NOMO-1 treated with DMSO at 0.1 percent for 48 hours (cell line): ENCODE data around the gene USP24.

Experiments used
- DNase-seq: peaks from one replicate; lab custom pipeline; 2025; ENCODE audit not compliant: unreplicated experiment; lab: John Stamatoyannopoulos, UW

USP24 gene

GRCh38 chr1:55055084-55055882, 159.9 kb downstream of the USP24 start:
- no peak for DNase-seq

- no peak for DNase-seq
Observed at GRCh38 chr1:55054396-55054795, 160.8 kb downstream of the USP24 start.

DNA sequence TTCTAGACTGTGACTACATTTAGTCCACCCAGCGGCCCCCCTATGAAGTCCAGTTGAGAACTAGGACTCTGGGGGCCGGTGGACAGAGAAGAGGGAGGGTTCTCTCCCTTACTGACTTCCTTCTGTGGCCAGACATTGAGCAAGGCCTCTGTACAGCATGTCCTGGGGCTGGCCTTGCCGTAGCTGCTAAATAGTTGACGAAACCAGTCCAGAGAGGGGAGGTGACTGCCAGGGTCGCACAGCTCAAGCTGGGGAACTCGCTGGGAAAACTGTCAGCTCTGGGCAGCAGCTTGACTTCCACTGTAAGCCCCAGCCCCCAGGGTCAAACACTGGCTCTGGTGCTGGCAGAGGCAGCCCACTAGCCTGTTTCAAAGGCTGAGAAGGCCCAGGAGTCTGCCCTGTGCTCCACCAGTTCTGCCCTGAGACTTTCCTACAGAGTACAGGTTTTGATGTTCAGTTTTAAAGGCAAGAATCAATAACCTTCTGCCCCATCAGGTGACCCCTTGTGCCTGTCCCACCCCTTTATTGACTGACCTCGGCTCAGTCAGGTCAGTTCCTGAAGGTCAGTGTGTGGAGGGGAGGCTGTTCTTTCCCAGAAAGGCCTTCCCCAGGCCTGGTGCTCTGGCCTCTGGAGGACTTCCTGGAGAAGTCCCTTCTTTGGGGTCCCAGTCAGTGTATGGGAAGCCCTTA, 161.8 kb downstream of the USP24 start:
- no peak for DNase-seq

- no peak for DNase-seq
Observed at GRCh38 chr1:55052221-55053142, 162.7 kb downstream of the USP24 start.

- no peak for DNase-seq
Observed at GRCh38 chr1:55051621-55052020, 163.5 kb downstream of the USP24 start.

- no peak for DNase-seq
Observed at GRCh38 chr1:55051169-55051568, 164.0 kb downstream of the USP24 start.

- no peak for DNase-seq
Observed at GRCh38 chr1:55050283-55050682, 164.9 kb downstream of the USP24 start.

- DNase-seq: no peak
Observed at GRCh38 chr1:55049914-55050278, 165.3 kb downstream of the USP24 start.

DNA sequence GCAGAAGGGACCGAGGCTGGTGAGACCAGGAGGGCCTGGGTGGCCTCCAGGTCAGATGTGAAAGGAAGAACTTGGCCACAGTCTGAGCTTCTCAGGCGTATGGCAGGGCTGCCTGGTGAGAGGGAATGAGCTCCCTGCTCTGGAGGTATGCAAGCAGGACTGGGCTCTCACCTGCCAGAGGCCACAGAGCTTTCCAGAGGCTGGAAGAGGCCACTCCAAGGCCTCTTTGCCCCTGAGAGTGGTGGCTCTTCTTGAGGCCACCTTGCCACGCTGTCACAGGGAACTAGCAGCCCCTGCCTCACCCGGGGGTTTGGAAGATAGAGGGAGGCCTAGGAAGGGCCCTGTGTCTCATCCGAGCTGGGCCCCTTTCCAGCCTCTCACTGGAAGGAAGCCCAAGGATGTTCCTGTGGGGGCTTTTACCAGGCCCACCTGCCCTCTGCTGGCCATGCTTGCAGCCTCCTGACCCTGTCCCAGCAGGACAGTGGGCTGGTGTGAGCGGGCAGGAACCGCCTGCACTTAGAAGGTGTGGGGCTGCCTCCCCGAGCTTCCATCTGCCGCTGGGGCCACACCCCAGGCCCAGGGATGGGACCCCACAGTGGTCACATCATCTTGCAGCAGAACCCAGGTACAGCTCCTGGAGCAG, 165.8 kb downstream of the USP24 start:
- DNase-seq: no peak

- no peak for DNase-seq
Observed at GRCh38 chr1:55048453-55049270, 166.5 kb downstream of the USP24 start.

DNA sequence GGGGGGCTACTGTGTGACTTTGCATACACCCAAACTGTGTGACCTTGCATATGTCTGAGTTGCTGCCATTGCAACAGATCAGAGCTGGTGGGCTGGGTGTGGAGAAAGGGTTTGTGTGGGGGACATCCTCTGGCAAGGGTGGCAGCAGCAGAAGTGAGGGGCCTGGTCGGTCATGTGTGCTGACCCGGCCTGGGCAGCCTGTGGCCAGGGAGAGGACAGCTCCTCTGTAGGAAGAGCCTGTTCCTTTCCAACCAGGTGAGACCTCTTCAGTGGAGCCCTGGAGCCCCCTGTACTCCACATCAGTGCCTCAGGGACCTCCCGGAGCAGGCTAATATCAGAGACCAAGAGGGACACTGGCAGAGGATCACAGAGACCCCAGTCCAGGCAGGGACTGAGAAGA, 167.6 kb downstream of the USP24 start:
- DNase-seq: no peak

DNA sequence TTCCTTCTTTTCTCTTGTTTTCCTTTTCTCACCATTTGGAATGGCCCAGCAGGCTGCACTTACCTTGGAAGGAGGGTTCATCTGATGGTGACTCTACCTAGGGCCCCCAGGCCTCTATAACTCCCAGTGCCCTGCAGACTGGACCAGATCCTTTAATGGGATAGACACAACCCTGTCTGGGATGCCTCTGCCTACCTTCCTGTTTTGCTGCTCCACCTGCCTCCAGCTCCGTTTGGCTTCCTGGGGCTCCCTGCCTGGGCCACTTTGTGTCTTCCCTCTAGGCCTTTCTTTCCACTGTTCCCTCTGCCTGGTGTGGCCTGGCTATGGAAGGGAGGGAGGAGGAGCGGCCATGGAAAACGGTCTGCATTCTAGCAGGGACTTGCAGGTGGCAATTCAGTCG, 168.3 kb downstream of the USP24 start:
- DNase-seq: no peak

- no peak for DNase-seq
Observed at GRCh38 chr1:55045430-55045829, 169.7 kb downstream of the USP24 start.

- no peak for DNase-seq
Observed at GRCh38 chr1:55044617-55045397, 170.4 kb downstream of the USP24 start.

GRCh38 chr1:55043726-55044125, 171.4 kb downstream of the USP24 start:
- no peak for DNase-seq

DNA sequence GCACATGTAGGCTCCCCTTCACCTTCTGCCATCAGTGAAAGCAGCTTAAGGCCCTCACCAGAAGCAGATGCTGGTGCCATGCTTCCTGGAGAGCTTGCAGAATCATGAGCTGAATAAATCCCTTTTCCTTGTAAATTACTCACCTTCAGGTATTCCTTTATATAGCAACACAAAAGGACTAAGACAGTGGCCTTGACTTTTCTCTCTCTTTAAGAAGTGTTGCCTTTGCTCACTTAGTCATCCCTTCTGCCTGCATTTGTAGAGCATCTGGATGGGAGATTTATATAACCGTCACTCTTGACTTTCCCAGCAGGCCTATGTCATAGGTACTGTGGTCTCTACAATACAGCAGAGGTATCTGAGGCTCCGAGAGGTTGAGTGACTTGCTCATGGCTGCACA, 172.2 kb downstream of the USP24 start:
- no peak for DNase-seq

GRCh38 chr1:55041613-55042012, 173.6 kb downstream of the USP24 start:
- no peak for DNase-seq

DNA sequence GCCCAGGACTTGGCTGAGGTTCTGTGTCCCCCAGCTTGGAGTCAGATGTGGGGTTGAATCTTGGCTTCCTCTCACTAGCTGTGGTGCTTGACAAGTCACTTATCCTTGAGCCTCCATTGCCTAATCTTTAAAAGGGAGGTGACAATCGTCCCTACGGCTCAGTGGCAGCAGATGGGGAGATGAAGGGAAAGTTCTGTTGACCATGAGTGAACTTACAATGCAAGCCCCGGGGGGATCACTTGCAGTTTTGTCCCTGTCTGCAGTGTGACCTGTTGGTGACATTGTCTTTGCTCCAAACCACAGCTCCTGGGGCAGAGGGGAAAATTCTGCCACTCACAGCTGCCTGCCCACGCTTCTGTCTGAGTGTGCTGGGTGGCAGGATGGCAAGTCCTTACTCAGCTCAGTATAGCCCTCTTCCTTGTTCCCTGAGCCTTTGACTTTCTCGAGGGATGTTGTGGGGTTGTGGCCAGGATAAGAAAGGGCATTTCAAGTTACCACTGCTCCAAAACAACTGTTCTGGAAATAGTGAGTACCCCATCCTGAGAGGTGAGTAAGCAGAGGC, 174.2 kb downstream of the USP24 start:
- DNase-seq: no peak
